GM18505 (cell line): ENCODE measurements around the gene SPR.

Source experiments
- ATAC-seq: cut with Tn5 transposase; IDR thresholded peaks from one replicate; pipeline ENCODE4 v1.9.1; 2021; ENCODE audit not compliant: unreplicated experiment
- POLR2A ChIP-seq: IDR thresholded peaks from 4 replicates; pipeline ENCODE4 v1.6.1; 2011; ENCODE audit warnings: borderline replicate concordance; ENCODE audit not compliant: insufficient read depth, insufficient read length; ENCODE audit errors: extremely low read depth

Gene SPR

GRCh38 chr2:72887032-72887739 is at the start of gene SPR:
Gene SPR (plus strand): TSS chr2:72887408. CDS start chr2:72887433, 25 bp downstream.
- peak; percentile 92 for ATAC-seq
- TF ChIP-seq POLR2A = no peak

- no peak for TF ChIP-seq POLR2A
- no peak for ATAC-seq
These were observed 47.1 kb upstream of the SPR start for GRCh38 chr2:72840066-72840465.

GRCh38 chr2:72841462-72842125 is 45.6 kb upstream of the SPR start:
- no peak for TF ChIP-seq POLR2A
- no peak for ATAC-seq

GRCh38 chr2:72843301-72843700 is 43.9 kb upstream of the SPR start:
- ATAC-seq = no peak
- TF ChIP-seq POLR2A = no peak

GRCh38 chr2:72846171-72847095 is 40.8 kb upstream of the SPR start:
- no peak for TF ChIP-seq POLR2A
- ATAC-seq = peak; percentile 98

GRCh38 chr2:72847534-72848315 is 39.5 kb upstream of the SPR start:
- no peak for TF ChIP-seq POLR2A
- no peak for ATAC-seq

GRCh38 chr2:72848436-72849137 is 38.6 kb upstream of the SPR start:
- no peak for TF ChIP-seq POLR2A
- no peak for ATAC-seq

- TF ChIP-seq POLR2A = no peak
These were observed 38.1 kb upstream of the SPR start for GRCh38 chr2:72849138-72849462.

GRCh38 chr2:72851333-72851732 is 35.9 kb upstream of the SPR start:
- no peak for ATAC-seq
- TF ChIP-seq POLR2A = no peak

More at GRCh38 chr2:72849138-72849462, 38.1 kb upstream of the SPR start:
- ATAC-seq = no peak

GRCh38 chr2:72859831-72860262 is 27.4 kb upstream of the SPR start:
- TF ChIP-seq POLR2A = no peak
- ATAC-seq = no peak

- TF ChIP-seq POLR2A = no peak
- ATAC-seq = peak; percentile 87
These were observed 24.8 kb upstream of the SPR start for GRCh38 chr2:72862239-72862988.
